ENCODE results near the gene PMFBP1.

DNA sequence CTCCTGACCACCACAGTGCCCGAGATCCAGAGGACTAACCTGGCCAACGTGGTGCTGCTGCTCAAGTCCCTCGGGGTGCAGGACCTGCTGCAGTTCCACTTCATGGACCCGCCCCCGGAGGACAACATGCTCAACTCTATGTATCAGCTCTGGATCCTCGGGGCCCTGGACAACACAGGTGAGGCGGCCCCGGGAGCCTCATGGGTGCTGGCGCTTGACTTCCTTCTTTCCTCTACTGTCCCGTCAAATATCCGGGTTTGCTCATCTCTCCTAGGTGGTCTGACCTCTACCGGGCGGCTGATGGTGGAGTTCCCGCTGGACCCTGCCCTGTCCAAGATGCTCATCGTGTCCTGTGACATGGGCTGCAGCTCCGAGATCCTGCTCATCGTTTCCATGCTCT is 64.6 kb downstream of the PMFBP1 start:
- TF ChIP-seq, protein P1, sequence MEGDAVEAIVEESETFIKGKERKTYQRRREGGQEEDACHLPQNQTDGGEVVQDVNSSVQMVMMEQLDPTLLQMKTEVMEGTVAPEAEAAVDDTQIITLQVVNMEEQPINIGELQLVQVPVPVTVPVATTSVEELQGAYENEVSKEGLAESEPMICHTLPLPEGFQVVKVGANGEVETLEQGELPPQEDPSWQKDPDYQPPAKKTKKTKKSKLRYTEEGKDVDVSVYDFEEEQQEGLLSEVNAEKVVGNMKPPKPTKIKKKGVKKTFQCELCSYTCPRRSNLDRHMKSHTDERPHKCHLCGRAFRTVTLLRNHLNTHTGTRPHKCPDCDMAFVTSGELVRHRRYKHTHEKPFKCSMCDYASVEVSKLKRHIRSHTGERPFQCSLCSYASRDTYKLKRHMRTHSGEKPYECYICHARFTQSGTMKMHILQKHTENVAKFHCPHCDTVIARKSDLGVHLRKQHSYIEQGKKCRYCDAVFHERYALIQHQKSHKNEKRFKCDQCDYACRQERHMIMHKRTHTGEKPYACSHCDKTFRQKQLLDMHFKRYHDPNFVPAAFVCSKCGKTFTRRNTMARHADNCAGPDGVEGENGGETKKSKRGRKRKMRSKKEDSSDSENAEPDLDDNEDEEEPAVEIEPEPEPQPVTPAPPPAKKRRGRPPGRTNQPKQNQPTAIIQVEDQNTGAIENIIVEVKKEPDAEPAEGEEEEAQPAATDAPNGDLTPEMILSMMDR (IDR thresholded peaks at IDR 0.05) = no peak
- TF ChIP-seq POLR2A (IDR thresholded peaks at IDR 0.05) = no peak

Data from uterus (tissue), 2 donors.